SU-DHL-6 (cell line): ENCODE results near the gene ATP9A.

Experiments used
- CTCF ChIP-seq: fragments of 200-600 bp; sonication (generic); IDR thresholded peaks from one replicate; pipeline ENCODE4 v1.5.1; 2017; ENCODE audit warnings: antibody characterized with exemption, mild to moderate bottlenecking, low read length, moderate library complexity; ENCODE audit not compliant: insufficient read depth, poor library complexity, severe bottlenecking
- EZH2phosphoT487 ChIP-seq: fragments of 200-600 bp; sonication (generic), shearing (Covaris generic); conservative IDR thresholded peaks from 2 replicates; pipeline ENCODE4 v1.6.1; 2018; ENCODE audit warnings: mild to moderate bottlenecking, antibody characterized with exemption, low read length, moderate library complexity, mixed read lengths

GRCh38 chr20:51636123-51636522 is 132.1 kb downstream of the ATP9A start:
- TF ChIP-seq CTCF (no peak), EZH2phosphoT487 (no peak)
